ENCODE data around the gene RBM47.

The RBM47 gene

GRCh38 chr4:40586034-40586433 is 43.6 kb downstream of the RBM47 start:
- Histone ChIP-seq H3K9me3 (ENCODE audit: insufficient read depth, low read length) (no peaks in the 10 kb centered on the region), H3K36me3 (ENCODE audit: low read length) (no peaks in the 10 kb centered on the region), H4K20me1 (ENCODE audit: low read depth, low read length) (no peaks in the 10 kb centered on the region), H3K27ac (ENCODE audit: low read depth, low read length) (no peak overlapping the region), H3K27me3 (ENCODE audit: low read length) (no peaks in the 10 kb centered on the region), H2AFZ (ENCODE audit: low read depth, low read length, severe bottlenecking) (no peak overlapping the region), H3K9me2 (replicated peaks; ENCODE audit: insufficient read depth, low read length) (no peaks in the 10 kb centered on the region), H3K9ac (ENCODE audit: low read length) (no peak overlapping the region), H3K4me3 (ENCODE audit: insufficient read depth, low read length, poor library complexity, severe bottlenecking) (no peak overlapping the region), H3K4me2 (ENCODE audit: low read depth, low read length, poor library complexity, severe bottlenecking) (no peak overlapping the region), H3K79me2 (ENCODE audit: insufficient read depth, low read length) (no peaks in the 10 kb centered on the region), H3F3A (ENCODE audit: insufficient read depth) (no peaks in the 10 kb centered on the region)
- TF ChIP-seq CTCF (IDR thresholded peaks at IDR 0.05; ENCODE audit: insufficient read depth, low read length, poor library complexity, severe bottlenecking) (no peak), EZH2phosphoT487 (conservative IDR thresholded peaks at IDR 0.05; ENCODE audit: low read length) (no peak)

- TF ChIP-seq CTCF (IDR thresholded peaks at IDR 0.05; ENCODE audit: insufficient read depth, low read length, poor library complexity, severe bottlenecking), result no peak
- TF ChIP-seq EZH2phosphoT487 (conservative IDR thresholded peaks at IDR 0.05; ENCODE audit: low read length), result no peak
- Histone ChIP-seq H2AFZ (ENCODE audit: low read depth, low read length, severe bottlenecking) (no peak overlapping the region), H3K9me2 (replicated peaks; ENCODE audit: insufficient read depth, low read length) (no peaks in the 10 kb centered on the region), H3K4me2 (ENCODE audit: low read depth, low read length, poor library complexity, severe bottlenecking) (no peak overlapping the region), H3F3A (ENCODE audit: insufficient read depth) (no peaks in the 10 kb centered on the region), H3K9me3 (ENCODE audit: insufficient read depth, low read length) (no peaks in the 10 kb centered on the region), H3K36me3 (ENCODE audit: low read length) (no peaks in the 10 kb centered on the region), H3K27ac (ENCODE audit: low read depth, low read length) (no peak overlapping the region), H4K20me1 (ENCODE audit: low read depth, low read length) (no peaks in the 10 kb centered on the region), H3K27me3 (ENCODE audit: low read length) (no peaks in the 10 kb centered on the region), H3K79me2 (ENCODE audit: insufficient read depth, low read length) (no peaks in the 10 kb centered on the region), H3K9ac (ENCODE audit: low read length) (no peak overlapping the region), H3K4me3 (ENCODE audit: insufficient read depth, low read length, poor library complexity, severe bottlenecking) (no peak overlapping the region)
Observed at GRCh38 chr4:40585201-40585799, 44.4 kb downstream of the RBM47 start.

- no peak overlapping the region for H3K27ac ChIP-seq (ENCODE audit: low read depth, low read length)
- no peaks in the 10 kb centered on the region for H3K79me2 ChIP-seq (ENCODE audit: insufficient read depth, low read length)
- no peak overlapping the region for H3K9ac ChIP-seq (ENCODE audit: low read length)
- H3K9me3 ChIP-seq (ENCODE audit: insufficient read depth, low read length), result no peaks in the 10 kb centered on the region
- no peak for TF ChIP-seq CTCF (IDR thresholded peaks at IDR 0.05; ENCODE audit: insufficient read depth, low read length, poor library complexity, severe bottlenecking)
- no peak for TF ChIP-seq EZH2phosphoT487 (conservative IDR thresholded peaks at IDR 0.05; ENCODE audit: low read length)
- no peaks in the 10 kb centered on the region for H3K9me2 ChIP-seq (replicated peaks; ENCODE audit: insufficient read depth, low read length)
- no peaks in the 10 kb centered on the region for H4K20me1 ChIP-seq (ENCODE audit: low read depth, low read length)
- no peaks in the 10 kb centered on the region for H3K36me3 ChIP-seq (ENCODE audit: low read length)
- no peaks in the 10 kb centered on the region for H3F3A ChIP-seq (ENCODE audit: insufficient read depth)
- H3K4me3 ChIP-seq (ENCODE audit: insufficient read depth, low read length, poor library complexity, severe bottlenecking), result no peak overlapping the region
- H3K4me2 ChIP-seq (ENCODE audit: low read depth, low read length, poor library complexity, severe bottlenecking), result no peak overlapping the region
- H2AFZ ChIP-seq (ENCODE audit: low read depth, low read length, severe bottlenecking), result no peak overlapping the region
- H3K27me3 ChIP-seq (ENCODE audit: low read length), result no peaks in the 10 kb centered on the region
Observed at GRCh38 chr4:40584517-40585141, 45.0 kb downstream of the RBM47 start.
